ENCODE data around the gene LOXL3.

The LOXL3 gene

DNA sequence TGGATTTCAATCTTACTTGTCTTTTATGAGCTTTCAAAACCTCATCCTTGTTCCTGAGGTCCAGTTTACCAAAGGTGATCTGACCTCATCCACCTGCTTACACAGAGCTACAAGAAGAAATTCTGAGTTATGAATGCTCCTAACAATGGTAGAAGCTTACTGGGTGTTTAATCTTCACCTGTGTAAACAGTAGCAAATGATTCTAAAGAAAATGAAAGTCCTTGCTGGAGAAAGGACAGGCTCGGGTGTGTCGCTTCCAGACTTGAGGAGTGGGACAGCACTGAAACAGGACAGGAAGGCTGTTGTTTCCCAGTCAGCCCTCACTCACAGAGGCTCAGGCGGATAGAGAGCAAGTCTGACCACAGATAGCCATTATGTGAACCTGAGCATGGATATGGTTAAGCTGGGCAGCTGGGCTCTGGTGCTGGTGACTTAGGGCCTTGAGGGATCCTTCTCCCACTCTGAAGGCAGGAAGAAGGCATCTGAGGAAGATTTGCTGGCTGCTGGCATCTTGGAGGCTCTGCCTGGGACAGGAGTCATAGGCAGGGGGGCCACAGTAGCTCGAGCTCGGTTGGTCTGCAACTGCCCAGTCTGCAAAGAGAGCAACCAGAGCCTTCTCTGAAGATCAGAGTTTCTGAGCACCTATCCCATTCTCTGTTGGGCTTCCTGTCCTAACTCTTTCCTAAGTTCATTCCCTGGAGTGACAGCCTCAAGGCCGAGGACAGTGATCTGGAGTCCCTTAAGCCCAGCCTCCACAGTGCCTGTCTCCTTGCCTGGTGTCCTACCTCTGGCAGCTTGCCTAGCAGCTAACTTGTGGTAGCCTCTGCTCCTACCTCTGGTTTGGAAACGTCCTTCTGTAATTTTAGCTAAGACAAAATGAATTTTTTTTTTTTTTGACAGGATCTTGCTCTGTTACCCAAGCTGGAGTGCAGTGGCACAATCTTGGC, 4.8 kb upstream of the LOXL3 start:
- no peak for DNase-seq
- WGBS (ENCODE audit: insufficient coverage), result 98% methylated on average over 5 of the region's 7 CpGs
- Histone ChIP-seq H3K27ac (ENCODE audit: insufficient read depth in 1 of 2, low read depth in 1 of 2, low read length in 2 of 2, poor library complexity in 1 of 2, severe bottlenecking in 2 of 2) (no peak overlapping the region), H3K4me1 (ENCODE audit: control extremely low read depth in 1 of 4, control insufficient read depth in 4 of 4, insufficient read depth in 4 of 4, low read length in 3 of 4) (peaks cover 0 to 74% (median 33%) of the 10 kb centered on the region in 4 experiments), H3K4me3 (ENCODE audit: control insufficient read depth in 1 of 7, extremely low read depth in 1 of 7, insufficient read depth in 4 of 7, low read depth in 2 of 7, low read length in 6 of 7) (no peak overlapping the region), H3K9me3 (ENCODE audit: control extremely low read depth in 1 of 5, control insufficient read depth in 4 of 5, insufficient read depth in 2 of 5, low read depth in 1 of 5, low read length in 4 of 5) (no peaks in the 10 kb centered on the region), H3K36me3 (ENCODE audit: control insufficient read depth in 4 of 4, insufficient read depth in 4 of 4, low read length in 3 of 4) (peaks cover 0 to 28% (median 11%) of the 10 kb centered on the region in 4 experiments), H3K27me3 (replicated peaks in 2 of 5; ENCODE audit: control insufficient read depth in 4 of 5, insufficient read depth in 5 of 5, low read length in 4 of 5) (no peaks in the 10 kb centered on the region)
- ChIA-PET POLR2A (interaction anchor here (1.3 kb wide), 1 partner anchor 8 kb away, joined by 3 read pairs; no protein-coding TSS in a partner anchor), CTCF (interaction anchor here (0.5 to 6.1 kb wide), 8 partner anchors 10 to 95 kb away, joined by 3 to 35 read pairs (median 5); no protein-coding TSS in a partner anchor)

DNA sequence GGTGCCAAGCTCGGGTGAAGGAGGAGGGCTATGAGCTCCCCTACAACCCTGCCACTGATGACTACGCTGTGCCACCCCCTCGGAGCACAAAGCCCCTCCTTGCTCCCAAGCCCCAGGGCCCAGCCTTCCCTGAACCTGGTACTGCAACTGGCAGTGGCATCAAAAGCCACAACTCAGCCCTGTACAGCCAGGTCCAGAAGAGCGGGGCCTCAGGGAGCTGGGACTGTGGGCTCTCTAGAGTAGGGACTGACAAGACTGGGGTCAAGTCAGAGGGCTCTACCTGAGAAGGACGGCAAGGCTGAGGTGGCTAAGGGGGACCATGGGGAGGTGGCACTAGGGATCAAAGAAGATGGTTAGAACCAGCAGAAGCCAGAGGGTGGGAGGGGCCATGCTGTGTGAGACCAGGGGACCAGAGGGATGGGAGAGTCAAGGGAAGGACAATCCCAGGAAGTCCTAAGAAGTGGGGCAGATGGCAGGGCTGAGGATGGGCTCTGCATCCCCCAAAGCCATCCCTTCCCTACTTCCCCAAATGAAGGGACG, 3.2 kb upstream of the LOXL3 start:
- WGBS (ENCODE audit: insufficient coverage), result 100% methylated on average over 3 of the region's 6 CpGs
- peaks cover 0 to 28% (median 11%) of the 10 kb centered on the region in 4 experiments for H3K36me3 ChIP-seq (ENCODE audit: control insufficient read depth in 4 of 4, insufficient read depth in 4 of 4, low read length in 3 of 4)
- CTCF ChIA-PET, result interaction anchor here (1.1 to 6.1 kb wide), 5 partner anchors 11 to 31 kb away, joined by 3 to 35 read pairs (median 23); no protein-coding TSS in a partner anchor
- no peak overlapping the region for H3K4me3 ChIP-seq (ENCODE audit: control insufficient read depth in 1 of 7, extremely low read depth in 1 of 7, insufficient read depth in 4 of 7, low read depth in 2 of 7, low read length in 6 of 7)
- H3K9me3 ChIP-seq (ENCODE audit: control extremely low read depth in 1 of 5, control insufficient read depth in 4 of 5, insufficient read depth in 2 of 5, low read depth in 1 of 5, low read length in 4 of 5), result no peaks in the 10 kb centered on the region
- no peaks in the 10 kb centered on the region for H3K27me3 ChIP-seq (replicated peaks in 2 of 5; ENCODE audit: control insufficient read depth in 4 of 5, insufficient read depth in 5 of 5, low read length in 4 of 5)
- POLR2A ChIA-PET, result interaction anchor here (1.3 kb wide), 1 partner anchor 10 kb away, joined by 3 read pairs; no protein-coding TSS in a partner anchor
- no peak for DNase-seq
- no peak overlapping the region for H3K27ac ChIP-seq (ENCODE audit: insufficient read depth in 1 of 2, low read depth in 1 of 2, low read length in 2 of 2, poor library complexity in 1 of 2, severe bottlenecking in 2 of 2)
- H3K4me1 ChIP-seq (ENCODE audit: control extremely low read depth in 1 of 4, control insufficient read depth in 4 of 4, insufficient read depth in 4 of 4, low read length in 3 of 4), result peaks cover 0 to 81% (median 38%) of the 10 kb centered on the region in 4 experiments

DNA sequence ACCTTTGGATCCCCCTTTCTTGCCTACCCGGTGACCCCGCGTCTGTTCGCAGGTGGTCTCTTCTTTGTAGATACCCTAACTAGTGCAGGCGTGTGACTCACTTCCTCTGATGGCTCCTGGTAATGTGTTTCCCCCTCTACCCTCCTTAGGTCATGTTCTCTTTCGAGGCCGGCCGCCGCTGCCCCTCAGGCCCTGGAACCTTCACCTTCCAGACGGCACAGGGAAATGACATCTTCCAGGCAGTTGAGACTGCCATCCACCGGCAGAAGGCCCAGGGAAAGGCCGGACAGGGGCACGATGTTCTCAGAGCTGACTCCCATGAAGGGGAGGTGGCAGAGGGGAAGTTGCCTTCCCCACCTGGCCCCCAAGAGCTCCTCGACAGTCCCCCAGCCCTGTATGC, 2.4 kb upstream of the LOXL3 start:
- H3K27ac ChIP-seq (ENCODE audit: insufficient read depth in 1 of 2, low read depth in 1 of 2, low read length in 2 of 2, poor library complexity in 1 of 2, severe bottlenecking in 2 of 2), result no peak overlapping the region
- POLR2A ChIA-PET, result no interaction called here
- H3K9me3 ChIP-seq (ENCODE audit: control extremely low read depth in 1 of 5, control insufficient read depth in 4 of 5, insufficient read depth in 2 of 5, low read depth in 1 of 5, low read length in 4 of 5), result no peaks in the 10 kb centered on the region
- no peaks in the 10 kb centered on the region for H3K27me3 ChIP-seq (replicated peaks in 2 of 5; ENCODE audit: control insufficient read depth in 4 of 5, insufficient read depth in 5 of 5, low read length in 4 of 5)
- CTCF ChIA-PET, result interaction anchor here (4.8 to 6.1 kb wide), 2 partner anchors 20 to 32 kb away, joined by 35 read pairs; no protein-coding TSS in a partner anchor
- peaks cover 0 to 29% (median 11%) of the 10 kb centered on the region in 4 experiments for H3K36me3 ChIP-seq (ENCODE audit: control insufficient read depth in 4 of 4, insufficient read depth in 4 of 4, low read length in 3 of 4)
- peak overlapping the region in 3 of 7 experiments; percentile 93 to 97 (median 96) for H3K4me3 ChIP-seq (ENCODE audit: control insufficient read depth in 1 of 7, extremely low read depth in 1 of 7, insufficient read depth in 4 of 7, low read depth in 2 of 7, low read length in 6 of 7)
- WGBS (ENCODE audit: insufficient coverage), result 94% methylated on average over 11 of the region's 14 CpGs
- H3K4me1 ChIP-seq (ENCODE audit: control extremely low read depth in 1 of 4, control insufficient read depth in 4 of 4, insufficient read depth in 4 of 4, low read length in 3 of 4), result peaks cover 0 to 77% (median 39%) of the 10 kb centered on the region in 4 experiments
- DNase-seq, result peak in 1 of 3 donors; percentile 48

DNA sequence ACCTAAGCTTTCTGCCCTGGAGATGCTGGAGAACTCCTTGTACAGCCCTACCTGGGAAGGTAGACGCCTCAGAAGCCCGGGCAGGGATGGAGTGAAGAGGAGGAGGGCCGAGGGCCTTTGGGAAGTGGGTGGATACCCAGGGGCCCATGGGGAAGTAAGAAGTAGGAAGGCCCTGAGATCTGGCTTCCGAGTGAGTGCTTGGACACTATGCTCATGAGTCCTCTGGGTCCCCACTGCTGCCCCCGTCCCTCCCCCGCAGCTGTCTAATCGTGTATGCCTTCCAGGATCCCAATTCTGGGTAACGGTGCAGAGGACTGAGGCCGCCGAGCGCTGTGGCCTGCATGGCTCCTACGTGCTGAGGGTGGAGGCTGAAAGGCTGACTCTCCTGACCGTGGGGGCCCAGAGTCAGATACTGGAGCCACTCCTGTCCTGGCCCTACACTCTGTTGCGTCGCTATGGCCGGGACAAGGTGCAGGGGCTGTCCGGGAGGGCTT, 1.9 kb upstream of the LOXL3 start:
- Histone ChIP-seq H3K27ac (ENCODE audit: insufficient read depth in 1 of 2, low read depth in 1 of 2, low read length in 2 of 2, poor library complexity in 1 of 2, severe bottlenecking in 2 of 2) (no peak overlapping the region), H3K4me1 (ENCODE audit: control extremely low read depth in 1 of 4, control insufficient read depth in 4 of 4, insufficient read depth in 4 of 4, low read length in 3 of 4) (peaks cover 0 to 76% (median 38%) of the 10 kb centered on the region in 4 experiments), H3K9me3 (ENCODE audit: control extremely low read depth in 1 of 5, control insufficient read depth in 4 of 5, insufficient read depth in 2 of 5, low read depth in 1 of 5, low read length in 4 of 5) (no peaks in the 10 kb centered on the region), H3K27me3 (replicated peaks in 2 of 5; ENCODE audit: control insufficient read depth in 4 of 5, insufficient read depth in 5 of 5, low read length in 4 of 5) (no peaks in the 10 kb centered on the region), H3K4me3 (ENCODE audit: control insufficient read depth in 1 of 7, extremely low read depth in 1 of 7, insufficient read depth in 4 of 7, low read depth in 2 of 7, low read length in 6 of 7) (peak overlapping the region; percentile 65 to 98 (median 93)), H3K36me3 (ENCODE audit: control insufficient read depth in 4 of 4, insufficient read depth in 4 of 4, low read length in 3 of 4) (peaks cover 0 to 31% (median 11%) of the 10 kb centered on the region in 4 experiments)
- CTCF ChIA-PET, result interaction anchor here (4.8 to 6.1 kb wide), 2 partner anchors 20 to 32 kb away, joined by 35 read pairs; no protein-coding TSS in a partner anchor
- no peak for DNase-seq
- 53% methylated on average over 16 of the region's 17 CpGs for WGBS (ENCODE audit: insufficient coverage)
- POLR2A ChIA-PET, result interaction anchor here (2.4 kb wide), 1 partner anchor 17 kb away, joined by 9 read pairs; no protein-coding TSS in a partner anchor

DNA sequence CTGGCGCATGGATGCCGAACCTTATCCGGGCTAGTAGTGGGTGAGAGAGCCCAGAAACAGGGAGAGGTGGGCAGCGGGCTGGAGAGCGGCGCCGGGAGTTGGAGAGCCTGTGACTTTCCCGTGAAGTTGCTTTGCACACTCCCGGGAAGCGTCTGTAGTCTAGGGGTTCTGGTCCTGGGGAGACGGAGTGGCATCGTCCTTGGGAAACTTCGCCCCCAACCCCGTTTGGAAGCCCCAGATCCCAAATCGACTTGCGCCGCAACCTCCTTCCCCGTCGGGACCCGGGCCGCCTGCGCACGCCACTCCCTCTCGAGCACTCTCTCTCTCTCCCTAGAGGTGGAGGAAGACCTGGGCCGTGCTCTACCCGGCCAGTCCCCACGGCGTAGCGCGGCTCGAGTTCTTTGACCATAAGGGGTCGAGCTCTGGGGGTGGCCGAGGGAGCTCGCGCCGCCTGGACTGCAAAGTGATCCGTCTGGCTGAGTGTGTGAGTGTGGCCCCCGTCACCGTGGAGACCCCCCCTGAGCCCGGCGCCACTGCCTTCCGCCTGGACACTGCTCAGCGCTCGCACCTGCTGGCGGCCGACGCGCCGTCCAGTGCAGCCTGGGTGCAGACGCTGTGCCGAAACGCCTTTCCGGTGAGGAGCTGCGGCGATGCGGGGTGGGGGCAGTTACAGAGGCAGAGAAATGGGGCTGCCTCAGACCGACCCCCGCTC, 1.2 kb upstream of the LOXL3 start:
- WGBS (ENCODE audit: insufficient coverage), result under 1% methylated on average over 36 of the region's 58 CpGs
- peak in 2 of 3 donors; percentile 51 to 63 for DNase-seq
- Histone ChIP-seq H3K4me1 (ENCODE audit: control extremely low read depth in 1 of 4, control insufficient read depth in 4 of 4, insufficient read depth in 4 of 4, low read length in 3 of 4) (peaks cover 0 to 76% (median 37%) of the 10 kb centered on the region in 4 experiments), H3K27me3 (replicated peaks in 2 of 5; ENCODE audit: control insufficient read depth in 4 of 5, insufficient read depth in 5 of 5, low read length in 4 of 5) (no peaks in the 10 kb centered on the region), H3K27ac (ENCODE audit: insufficient read depth in 1 of 2, low read depth in 1 of 2, low read length in 2 of 2, poor library complexity in 1 of 2, severe bottlenecking in 2 of 2) (peak overlapping the region in 1 of 2 experiments; percentile 78), H3K9me3 (ENCODE audit: control extremely low read depth in 1 of 5, control insufficient read depth in 4 of 5, insufficient read depth in 2 of 5, low read depth in 1 of 5, low read length in 4 of 5) (no peaks in the 10 kb centered on the region), H3K36me3 (ENCODE audit: control insufficient read depth in 4 of 4, insufficient read depth in 4 of 4, low read length in 3 of 4) (peaks cover 0 to 31% (median 11%) of the 10 kb centered on the region in 4 experiments), H3K4me3 (ENCODE audit: control insufficient read depth in 1 of 7, extremely low read depth in 1 of 7, insufficient read depth in 4 of 7, low read depth in 2 of 7, low read length in 6 of 7) (peak overlapping the region; percentile 65 to 98 (median 93))
- CTCF ChIA-PET, result interaction anchor here (4.8 to 6.1 kb wide), 2 partner anchors 21 to 33 kb away, joined by 35 read pairs; no protein-coding TSS in a partner anchor
- POLR2A ChIA-PET, result interaction anchor here (1.0 to 2.4 kb wide), 2 partner anchors 16 to 127 kb away, joined by 3 to 9 read pairs; no protein-coding TSS in a partner anchor

Measured in common myeloid progenitor, CD34-positive (primary cell).